K562 (cell line): ENCODE data around the gene FAR2. TPM values are rescaled to one million over a fixed set of nuclear protein-coding genes. Genes with fewer than 3 reads are reported as not detected.

Experiments used
- ATAC-seq: fragments of 200-7000 bp; cut with Tn5 transposase; 3 replicates; pipeline ENCODE4 v1.9.1; 2020; ENCODE audit warnings: moderate library complexity
- BruUV-seq: library from RNA; stranded (reverse); fragments of 400-500 nt; replicated peaks from 2 replicates; lab custom pipeline; 2021; lab: Mats Ljungman, UMichigan
- CTCF ChIA-PET: fragments of 300-600 bp; formaldehyde crosslinking; extraction: SDS; loops from one replicate; lab custom pipeline; 2021; ENCODE audit warnings: low intra/inter-chr PET ratio; lab: Yijun Ruan, JAX
- POLR2A ChIA-PET: fragments of 300-600, 350-650 bp; sonication (Branson Sonifier 250); formaldehyde crosslinking; extraction: SDS; loops from one replicate; lab custom pipeline; 2021; ENCODE audit warnings: antibody characterized with exemption, inconsistent platforms; lab: Yijun Ruan, JAX
- DNase-seq, 4 experiments: peaks; one replicate each; pipeline versions ENCODE4 v3.0.0 to v3.0.0-alpha.2; 2011 to 2018; ENCODE audit warnings: low spot score in 3 of 4, mixed read lengths in 3 of 4; ENCODE audit errors: extremely low read depth in 1 of 4
- FAIRE-seq: peaks from 2 replicates; lab custom pipeline; 2011; peaks lifted over from hg19 to GRCh38; lab: Jason Lieb, UNC
- H2AFZ ChIP-seq: 2 replicates; pipeline ENCODE4 v1.6.0; 2011; ENCODE audit warnings: low read depth, low read length, control low read depth, inconsistent platforms
- H3K27ac ChIP-seq: fragments of 200-600 bp; 3 replicates; pipeline ENCODE4 v1.8.0; 2011; ENCODE audit warnings: low read depth, mild to moderate bottlenecking, control low read depth, inconsistent platforms, low read length, moderate library complexity, mixed read lengths; ENCODE audit errors: extremely low read depth
- H3K27me3 ChIP-seq, 2 experiments: fragments of 300-600 bp in 1 of 2; 2 replicates in 1 of 2; 3 replicates in 1 of 2; pipeline versions ENCODE4 v1.6.0 to v1.8.0; 2011; ENCODE audit warnings: inconsistent platforms in 2 of 2, low read length in 2 of 2, mild to moderate bottlenecking in 1 of 2, mixed read lengths in 1 of 2, moderate library complexity in 1 of 2; ENCODE audit not compliant: control insufficient read depth in 2 of 2, insufficient read depth in 2 of 2
- H3K36me3 ChIP-seq: fragments of 300-600 bp; 3 replicates; pipeline ENCODE4 v1.8.0; 2011; ENCODE audit warnings: mild to moderate bottlenecking, low read length, inconsistent platforms; ENCODE audit not compliant: control insufficient read depth, insufficient read depth
- H3K4me1 ChIP-seq, 2 experiments: fragments of 200-600 bp in 1 of 2; replicated peaks in 1 of 2; 2 replicates in 1 of 2; 3 replicates in 1 of 2; pipeline versions ENCODE4 v1.5.1 to v1.8.0; 2011; ENCODE audit warnings: inconsistent platforms in 2 of 2, low read length in 2 of 2, mild to moderate bottlenecking in 1 of 2, mixed read lengths in 1 of 2, moderate library complexity in 1 of 2; ENCODE audit not compliant: control insufficient read depth in 2 of 2, insufficient read depth in 2 of 2
- H3K4me2 ChIP-seq: 2 replicates; pipeline ENCODE4 v1.6.1; 2011; ENCODE audit warnings: low read length, control low read depth, inconsistent platforms, mixed read lengths; ENCODE audit not compliant: insufficient read depth
- H3K4me3 ChIP-seq: fragments of 200-600 bp; sonication (generic), shearing (Covaris generic); 2 replicates; pipeline ENCODE4 v1.5.1; 2016; ENCODE audit warnings: control low read depth, inconsistent platforms
- H3K79me2 ChIP-seq: fragments of 200-600 bp; 3 replicates; pipeline ENCODE4 v1.8.0; 2011; ENCODE audit warnings: low read length, inconsistent platforms; ENCODE audit not compliant: control insufficient read depth, insufficient read depth
- H3K9ac ChIP-seq, 2 experiments: 2 replicates each; pipeline versions ENCODE4 v1.6.0 to v1.6.1; 2011; ENCODE audit warnings: low read depth in 2 of 2, low read length in 2 of 2, control low read depth in 1 of 2, inconsistent platforms in 1 of 2, mild to moderate bottlenecking in 1 of 2, mixed read lengths in 1 of 2; ENCODE audit not compliant: insufficient read depth in 1 of 2
- H3K9me1 ChIP-seq: one replicate; pipeline ENCODE4 v1.6.0; 2011; ENCODE audit warnings: inconsistent platforms, mild to moderate bottlenecking, low read length, moderate library complexity; ENCODE audit not compliant: control insufficient read depth, insufficient read depth
- H3K9me3 ChIP-seq: replicated peaks from 2 replicates; pipeline ENCODE4 v1.5.1; 2011; ENCODE audit warnings: low read depth, low read length, inconsistent platforms; ENCODE audit not compliant: control insufficient read depth, insufficient read depth
- H4K20me1 ChIP-seq: replicated peaks from 2 replicates; pipeline ENCODE4 v1.6.1; 2011; ENCODE audit warnings: low read length, inconsistent platforms, mixed read lengths; ENCODE audit not compliant: control insufficient read depth, insufficient read depth
- BRCA1 ChIP-seq, 2 experiments: fragments of 450-650 bp in 1 of 2; sonication (generic) in 1 of 2; formaldehyde crosslinking in 1 of 2; IDR thresholded peaks; 2 replicates each; pipeline versions ENCODE4 v1.5.0 to v1.6.1; 2017 to 2020; ENCODE audit warnings: mild to moderate bottlenecking in 1 of 2, missing genetic modification reagents in 1 of 2
- DLX4 ChIP-seq: fragments of 250-450 bp; sonication (Bioruptor Pico); IDR thresholded peaks from 2 replicates; pipeline ENCODE4 v1.6.1; 2021; ENCODE audit warnings: mild to moderate bottlenecking
- ETV1 ChIP-seq: fragments of 450-650 bp; conservative IDR thresholded peaks from 2 replicates; pipeline ENCODE4 v1.6.1; 2016; ENCODE audit warnings: missing genetic modification characterization, control low read depth, low read depth, missing compliant biosample characterization
- JUNB ChIP-seq: fragments of 450-650 bp; formaldehyde crosslinking; conservative IDR thresholded peaks from 2 replicates; pipeline ENCODE4 v1.4.0; 2020; ENCODE audit warnings: mild to moderate bottlenecking
- PHTF2 ChIP-seq: fragments of 250-450 bp; sonication (Bioruptor Pico); IDR thresholded peaks from 2 replicates; pipeline ENCODE4 v1.5.0; 2021; ENCODE audit warnings: mild to moderate bottlenecking
- SREBF1 ChIP-seq: fragments of 150-350 bp; IDR thresholded peaks from 2 replicates; pipeline ENCODE4 v1.6.1; 2014; ENCODE audit warnings: antibody characterized with exemption, low read depth, low read length, borderline replicate concordance
- ZNF395 ChIP-seq: fragments of 200-800 bp; sonication (Bioruptor generic); IDR thresholded peaks from 2 replicates; pipeline ENCODE4 v1.6.1; 2017; ENCODE audit warnings: missing genetic modification characterization, missing compliant biosample characterization
- ZNF707 ChIP-seq: fragments of 250-450 bp; sonication (Bioruptor Pico); conservative IDR thresholded peaks from 2 replicates; pipeline ENCODE4 v1.8.0; 2022; ENCODE audit warnings: inconsistent platforms, mild to moderate bottlenecking, moderate library complexity
- WGBS: fragments of 100-300 bp; shearing (Covaris generic); methylation state at CpG from one replicate; pipeline ENCODE4 v1.1.6; 2016; ENCODE audit warnings: low coverage, mixed read lengths; ENCODE audit not compliant: insufficient coverage; ENCODE audit errors: missing lambda C conversion rate; 5-methylcytosine and 5-hydroxymethylcytosine counted together
- in situ Hi-C: fragments of 300-500 bp; cut with MboI; formaldehyde crosslinking; loops from 4 replicates; pipeline ENCODE4 v1.15.0; 2018; ENCODE audit warnings: inconsistent platforms, mixed read lengths
- intact Hi-C: fragments of 100-400 bp; cut with micrococcal nuclease; formaldehyde crosslinking; loops from 2 replicates; pipeline ENCODE4 v1.14.2; 2022
- polyA plus RNA-seq, 8 experiments: library from polyadenylated mRNA; depleted of rRNA in 4 of 8; stranded (reverse) in 5 of 8; unstranded in 3 of 8; fragments of >200 nt; fragmentation: Nextera tagmentation in 2 of 8; fragmentation: Illumina TruSeq in 1 of 8; extraction: Ambion mirVana in 2 of 8; extraction: Trizol in 1 of 8; gene quantifications; 2 replicates each; pipeline versions ENCODE4 v1.2.1 to v1.2.3, GENCODE V29; 2011 to 2014; ENCODE audit warnings: inconsistent platforms in 1 of 8, missing spikeins in 1 of 8
- total RNA-seq, 7 experiments: library from RNA; depleted of rRNA in 6 of 7; stranded (reverse); fragments of >200 nt in 6 of 7; fragmentation: Illumina TruSeq in 2 of 7; extraction: Trizol in 2 of 7; gene quantifications; 2 replicates each; pipeline versions ENCODE4 v1.2.1 to v1.2.3, GENCODE V29; 2011 to 2021; ENCODE audit warnings: low replicate concordance in 1 of 7

The FAR2 gene
- total and polyA plus RNA-seq, 9 of the 15 experiments (the other 6 are each of a cell fraction or from before 2014, with no cell fraction given): 5.0 to 13.4 (median 8.5) TPM

GRCh38 chr12:29212682-29213403 is 63.8 kb downstream of the FAR2 start:
- no peaks in the 10 kb centered on the region for H4K20me1 ChIP-seq

GRCh38 chr12:29216266-29216665 is 67.2 kb downstream of the FAR2 start:
- intact Hi-C loops: no loop called here
- DNase-seq (no peak), ATAC-seq (no peak), FAIRE-seq (no peak)
- no TSS peak for BruUV-seq
- ChIA-PET CTCF (no interaction called here), POLR2A (no interaction called here)
- Histone ChIP-seq H3K9me1 (no peaks in the 10 kb centered on the region), H3K4me3 (no peak overlapping the region), H4K20me1 (no peaks in the 10 kb centered on the region), H3K9me3 (no peaks in the 10 kb centered on the region), H3K27ac (no peak overlapping the region), H3K4me2 (no peak overlapping the region), H3K27me3 (no peaks in the 10 kb centered on the region), H2AFZ (no peak overlapping the region), H3K9ac (no peak overlapping the region), H3K36me3 (no peaks in the 10 kb centered on the region), H3K79me2 (no peaks in the 10 kb centered on the region), H3K4me1 (no peaks in the 10 kb centered on the region)
- 0% methylated on average over 2 of the region's 2 CpGs for WGBS
- in situ Hi-C loops: no loop called here
- TF ChIP-seq JUNB (no peak), BRCA1 (IDR thresholded peaks at IDR 0.05) (no peak), BRCA1 (CRISPR knock-in tag; IDR thresholded peaks at IDR 0.05) (no peak), ZNF707 (CRISPR knock-in tag) (no peak), SREBF1 (no peak), DLX4 (CRISPR knock-in tag) (no peak), ETV1 (tag) (no peak), ZNF395 (no peak)

More at GRCh38 chr12:29212682-29213403, 63.8 kb downstream of the FAR2 start:
- ATAC-seq (no peak), DNase-seq (no peak), FAIRE-seq (no peak)
- Histone ChIP-seq H3K9me3 (no peaks in the 10 kb centered on the region), H3K27me3 (no peaks in the 10 kb centered on the region), H3K36me3 (no peaks in the 10 kb centered on the region), H3K79me2 (no peaks in the 10 kb centered on the region), H3K4me1 (no peaks in the 10 kb centered on the region), H3K27ac (no peak overlapping the region), H3K9me1 (no peaks in the 10 kb centered on the region), H3K9ac (no peak overlapping the region), H3K4me2 (no peak overlapping the region), H3K4me3 (no peak overlapping the region), H2AFZ (no peak overlapping the region)
- no TSS peak for BruUV-seq
- ChIA-PET POLR2A (no interaction called here), CTCF (no interaction called here)
- no peak for TF ChIP-seq PHTF2 (CRISPR knock-in tag)
- intact Hi-C loops: no loop called here
- in situ Hi-C loops: no loop called here
- WGBS: 15% methylated on average over 4 of the region's 4 CpGs
